Measurements from ENCODE around the gene SELENOO. TPM values are rescaled to one million over a fixed set of nuclear protein-coding genes. Genes with fewer than 3 reads are reported as not detected.

SELENOO gene
- total and polyA plus RNA-seq, 2 of the 13 experiments (the other 11 are each of a cell fraction or from before 2014, with no cell fraction given), result 14.4 to 19.0 TPM

GRCh38 chr22:50171965-50172421 is 28.8 kb upstream of the SELENOO start (continued):
- TF ChIP-seq, protein P1, sequence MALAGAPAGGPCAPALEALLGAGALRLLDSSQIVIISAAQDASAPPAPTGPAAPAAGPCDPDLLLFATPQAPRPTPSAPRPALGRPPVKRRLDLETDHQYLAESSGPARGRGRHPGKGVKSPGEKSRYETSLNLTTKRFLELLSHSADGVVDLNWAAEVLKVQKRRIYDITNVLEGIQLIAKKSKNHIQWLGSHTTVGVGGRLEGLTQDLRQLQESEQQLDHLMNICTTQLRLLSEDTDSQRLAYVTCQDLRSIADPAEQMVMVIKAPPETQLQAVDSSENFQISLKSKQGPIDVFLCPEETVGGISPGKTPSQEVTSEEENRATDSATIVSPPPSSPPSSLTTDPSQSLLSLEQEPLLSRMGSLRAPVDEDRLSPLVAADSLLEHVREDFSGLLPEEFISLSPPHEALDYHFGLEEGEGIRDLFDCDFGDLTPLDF (CRISPR knock-in tag; IDR thresholded peaks at IDR 0.05), result no peak
- no peak for TF ChIP-seq KLF11 (CRISPR knock-in tag; IDR thresholded peaks at IDR 0.05)
- TF ChIP-seq ZNF678 (CRISPR knock-in tag; IDR thresholded peaks at IDR 0.05), result no peak
- TF ChIP-seq ZMYM3 (CRISPR knock-in tag; IDR thresholded peaks at IDR 0.05), result no peak
- TF ChIP-seq, protein P2, sequence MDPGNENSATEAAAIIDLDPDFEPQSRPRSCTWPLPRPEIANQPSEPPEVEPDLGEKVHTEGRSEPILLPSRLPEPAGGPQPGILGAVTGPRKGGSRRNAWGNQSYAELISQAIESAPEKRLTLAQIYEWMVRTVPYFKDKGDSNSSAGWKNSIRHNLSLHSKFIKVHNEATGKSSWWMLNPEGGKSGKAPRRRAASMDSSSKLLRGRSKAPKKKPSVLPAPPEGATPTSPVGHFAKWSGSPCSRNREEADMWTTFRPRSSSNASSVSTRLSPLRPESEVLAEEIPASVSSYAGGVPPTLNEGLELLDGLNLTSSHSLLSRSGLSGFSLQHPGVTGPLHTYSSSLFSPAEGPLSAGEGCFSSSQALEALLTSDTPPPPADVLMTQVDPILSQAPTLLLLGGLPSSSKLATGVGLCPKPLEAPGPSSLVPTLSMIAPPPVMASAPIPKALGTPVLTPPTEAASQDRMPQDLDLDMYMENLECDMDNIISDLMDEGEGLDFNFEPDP (CRISPR knock-in tag; conservative IDR thresholded peaks at IDR 0.05), result no peak
- no peak for TF ChIP-seq HOXA5 (CRISPR knock-in tag; IDR thresholded peaks at IDR 0.05)
- no peak for TF ChIP-seq RBM22 (optimal IDR thresholded peaks at IDR 0.05; ENCODE audit: low read length)
- TF ChIP-seq FOXA1 (IDR thresholded peaks at IDR 0.05), result no peak
- TF ChIP-seq FOXA1 (CRISPR knock-in tag; IDR thresholded peaks at IDR 0.05), result no peak
- TF ChIP-seq GATAD1 (CRISPR knock-in tag; IDR thresholded peaks at IDR 0.05), result no peak
- 0 out of 2 replicates have a peak, but pooled peaks have one; percentile 26 for TF ChIP-seq ZNF232 (CRISPR knock-in tag; IDR thresholded peaks at IDR 0.05; ENCODE audit: borderline replicate concordance)
- 0 out of 2 replicates have a peak, but pooled peaks have one; percentile 42 for TF ChIP-seq ZNF574 (CRISPR knock-in tag; IDR thresholded peaks at IDR 0.05)
- TF ChIP-seq, protein P3, sequence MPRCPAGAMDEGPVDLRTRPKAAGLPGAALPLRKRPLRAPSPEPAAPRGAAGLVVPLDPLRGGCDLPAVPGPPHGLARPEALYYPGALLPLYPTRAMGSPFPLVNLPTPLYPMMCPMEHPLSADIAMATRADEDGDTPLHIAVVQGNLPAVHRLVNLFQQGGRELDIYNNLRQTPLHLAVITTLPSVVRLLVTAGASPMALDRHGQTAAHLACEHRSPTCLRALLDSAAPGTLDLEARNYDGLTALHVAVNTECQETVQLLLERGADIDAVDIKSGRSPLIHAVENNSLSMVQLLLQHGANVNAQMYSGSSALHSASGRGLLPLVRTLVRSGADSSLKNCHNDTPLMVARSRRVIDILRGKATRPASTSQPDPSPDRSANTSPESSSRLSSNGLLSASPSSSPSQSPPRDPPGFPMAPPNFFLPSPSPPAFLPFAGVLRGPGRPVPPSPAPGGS (CRISPR knock-in tag; IDR thresholded peaks at IDR 0.05), result no peak
- TF ChIP-seq IRF2 (CRISPR knock-in tag; IDR thresholded peaks at IDR 0.05), result no peak
- TF ChIP-seq, protein P4, sequence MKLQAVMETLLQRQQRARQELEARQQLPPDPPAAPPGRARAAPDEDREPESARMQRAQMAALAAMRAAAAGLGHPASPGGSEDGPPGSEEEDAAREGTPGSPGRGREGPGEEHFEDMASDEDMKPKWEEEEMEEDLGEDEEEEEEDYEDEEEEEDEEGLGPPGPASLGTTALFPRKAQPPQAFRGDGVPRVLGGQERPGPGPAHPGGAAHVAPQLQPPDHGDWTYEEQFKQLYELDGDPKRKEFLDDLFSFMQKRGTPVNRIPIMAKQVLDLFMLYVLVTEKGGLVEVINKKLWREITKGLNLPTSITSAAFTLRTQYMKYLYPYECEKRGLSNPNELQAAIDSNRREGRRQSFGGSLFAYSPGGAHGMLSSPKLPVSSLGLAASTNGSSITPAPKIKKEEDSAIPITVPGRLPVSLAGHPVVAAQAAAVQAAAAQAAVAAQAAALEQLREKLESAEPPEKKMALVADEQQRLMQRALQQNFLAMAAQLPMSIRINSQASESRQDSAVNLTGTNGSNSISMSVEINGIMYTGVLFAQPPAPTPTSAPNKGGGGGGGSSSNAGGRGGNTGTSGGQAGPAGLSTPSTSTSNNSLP (IDR thresholded peaks at IDR 0.05; ENCODE audit: low read depth, low read length), result no peak
- peak; percentile 45 for TF ChIP-seq ZNF777 (CRISPR knock-in tag; IDR thresholded peaks at IDR 0.05)
- TF ChIP-seq POLR2G (IDR thresholded peaks at IDR 0.05; ENCODE audit: low read depth, low read length), result no peak; the same call in 1 of the 2 replicates
- TF ChIP-seq FOXC1 (CRISPR knock-in tag; IDR thresholded peaks at IDR 0.05; ENCODE audit: borderline replicate concordance), result no peak
- TF ChIP-seq GABPB1 (CRISPR knock-in tag; IDR thresholded peaks at IDR 0.05), result no peak
- peak; percentile 69 for TF ChIP-seq ETV5 (CRISPR knock-in tag; IDR thresholded peaks at IDR 0.05; ENCODE audit: borderline replicate concordance)
- TF ChIP-seq, protein P5, sequence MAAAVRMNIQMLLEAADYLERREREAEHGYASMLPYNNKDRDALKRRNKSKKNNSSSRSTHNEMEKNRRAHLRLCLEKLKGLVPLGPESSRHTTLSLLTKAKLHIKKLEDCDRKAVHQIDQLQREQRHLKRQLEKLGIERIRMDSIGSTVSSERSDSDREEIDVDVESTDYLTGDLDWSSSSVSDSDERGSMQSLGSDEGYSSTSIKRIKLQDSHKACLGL (CRISPR knock-in tag; IDR thresholded peaks at IDR 0.05), result no peak; the same call in 1 of the 2 replicates
- no peak for TF ChIP-seq YEATS4 (CRISPR knock-in tag; IDR thresholded peaks at IDR 0.05; ENCODE audit: borderline replicate concordance)
- 0 out of 2 replicates have a peak, but pooled peaks have one; percentile 65 for TF ChIP-seq RNF2 (conservative IDR thresholded peaks at IDR 0.05; ENCODE audit: low read depth)
- TF ChIP-seq FOSL2 (CRISPR knock-in tag; IDR thresholded peaks at IDR 0.05), result no peak

Data from HepG2 (cell line).